GM12874 (cell line): ENCODE data around the gene MAP2.

ENCODE experiments used
- CTCF ChIP-seq: IDR thresholded peaks from 2 replicates; pipeline ENCODE4 v1.5.1; 2011; ENCODE audit warnings: low read depth, mild to moderate bottlenecking, control low read depth, low read length, moderate library complexity; ENCODE audit not compliant: insufficient read depth

Gene MAP2

GRCh38 chr2:209726311-209726710, 302.5 kb downstream of the MAP2 start:
- no peak for TF ChIP-seq CTCF

- no peak for TF ChIP-seq CTCF
Measured at GRCh38 chr2:209727077-209727476, 303.2 kb downstream of the MAP2 start.

- no peak for TF ChIP-seq CTCF
Measured at GRCh38 chr2:209734805-209735204, 311.0 kb downstream of the MAP2 start.

GRCh38 chr2:209741953-209742352, 318.1 kb downstream of the MAP2 start:
- no peak for TF ChIP-seq CTCF

- no peak for TF ChIP-seq CTCF
Measured at GRCh38 chr2:209753020-209753419, 329.2 kb downstream of the MAP2 start.

- TF ChIP-seq CTCF, result no peak
Measured at GRCh38 chr2:209757163-209757562, 333.3 kb downstream of the MAP2 start.

- TF ChIP-seq CTCF, result no peak
Measured at GRCh38 chr2:209761566-209761965, 337.7 kb downstream of the MAP2 start.

- no peak for TF ChIP-seq CTCF
Measured at GRCh38 chr2:209762563-209762962, 338.7 kb downstream of the MAP2 start.
